Measurements from ENCODE around the gene PSME3.
A peak's percentile ranks its signal among the peaks of the same experiment; 100 is the strongest.

The PSME3 gene

GRCh38 chr17:42832213-42832933 is 824 bp upstream of the PSME3 start:
- Histone ChIP-seq H3K4me3 (peak overlapping the region; percentile 80 to 81), H3K4me1 (peaks cover 0 to 23% (median 6%) of the 10 kb centered on the region in 4 donors), H3K27me3 (no peaks in the 10 kb centered on the region), H3K9me3 (no peaks in the 10 kb centered on the region), H3K36me3 (peaks cover 8 to 28% (median 13%) of the 10 kb centered on the region in 3 donors), H3K27ac (peak overlapping the region; percentile 85 to 86)
- TF ChIP-seq CTCF (IDR thresholded peaks at IDR 0.05), result no peak
- DNase-seq, result no peak
- intact Hi-C loops (cut with DNase I; ENCODE audit: low total_unique reads), result no loop called here

- Histone ChIP-seq H3K27ac (peak overlapping the region; percentile 85 to 86), H3K4me3 (peak overlapping the region; percentile 80 to 81), H3K9me3 (no peaks in the 10 kb centered on the region), H3K27me3 (no peaks in the 10 kb centered on the region), H3K36me3 (peaks cover 23 to 43% (median 28%) of the 10 kb centered on the region in 3 donors), H3K4me1 (peaks cover 0 to 23% (median 6%) of the 10 kb centered on the region in 4 donors)
- DNase-seq, result no peak
- intact Hi-C loops (cut with DNase I; ENCODE audit: low total_unique reads), result no loop called here
- no peak for TF ChIP-seq CTCF (IDR thresholded peaks at IDR 0.05)
Measured at GRCh38 chr17:42833767-42834422, 698 bp downstream of the PSME3 start.

GRCh38 chr17:42835732-42836131 is 2.5 kb downstream of the PSME3 start:
- Histone ChIP-seq H3K4me1 (peaks cover 0 to 23% (median 6%) of the 10 kb centered on the region in 4 donors), H3K27me3 (no peaks in the 10 kb centered on the region), H3K4me3 (no peak overlapping the region), H3K36me3 (peaks cover 40 to 61% (median 45%) of the 10 kb centered on the region in 3 donors), H3K9me3 (no peaks in the 10 kb centered on the region), H3K27ac (no peak overlapping the region)
- intact Hi-C loops (cut with DNase I; ENCODE audit: low total_unique reads), result no loop called here
- no peak for DNase-seq
- no peak for TF ChIP-seq CTCF (IDR thresholded peaks at IDR 0.05)

- intact Hi-C loops (cut with DNase I; ENCODE audit: low total_unique reads), result loop anchor here (2.0 to 5.0 kb wide), 2 partner anchors 89 to 155 kb away; partner anchors contain the start of gene RPL27
- Histone ChIP-seq H3K9me3 (no peaks in the 10 kb centered on the region), H3K4me3 (no peak overlapping the region), H3K27ac (no peak overlapping the region), H3K27me3 (no peaks in the 10 kb centered on the region), H3K4me1 (peaks cover 0 to 13% (median 6%) of the 10 kb centered on the region in 4 donors), H3K36me3 (peaks cover 50 to 91% (median 78%) of the 10 kb centered on the region in 3 donors)
- DNase-seq, result no peak
- no peak for TF ChIP-seq CTCF (IDR thresholded peaks at IDR 0.05)
Measured at GRCh38 chr17:42841975-42842685, 8.9 kb downstream of the PSME3 start.

- peaks cover 0 to 17% (median 7%) of the 10 kb centered on the region in 4 donors for H3K4me1 ChIP-seq
- intact Hi-C loops (cut with DNase I; ENCODE audit: low total_unique reads), result loop anchor here (2.0 to 5.0 kb wide), 2 partner anchors 87 to 154 kb away; partner anchors contain the start of gene RPL27
- no peaks in the 10 kb centered on the region for H3K9me3 ChIP-seq
- H3K4me3 ChIP-seq, result no peak overlapping the region
- DNase-seq, result peak in 1 of 2 donors; percentile 47
- H3K27ac ChIP-seq, result peak overlapping the region; percentile 34 to 36
- peak; percentile 96 to 97 for TF ChIP-seq CTCF (IDR thresholded peaks at IDR 0.05)
- no peaks in the 10 kb centered on the region for H3K27me3 ChIP-seq
- H3K36me3 ChIP-seq, result peaks cover 37 to 77% (median 66%) of the 10 kb centered on the region in 3 donors
Measured at GRCh38 chr17:42843358-42843934, 10.2 kb downstream of the PSME3 start.

All from tibial artery (tissue), 4 donors.